SU-DHL-6 (cell line): ENCODE results near the gene TRPM3.

Source experiments
- EZH2phosphoT487 ChIP-seq: fragments of 200-600 bp; sonication (generic), shearing (Covaris generic); conservative IDR thresholded peaks from 2 replicates; pipeline ENCODE4 v1.6.1; 2018; ENCODE audit warnings: mild to moderate bottlenecking, antibody characterized with exemption, low read length, moderate library complexity, mixed read lengths
- TF ChIP-seq, protein P1 (sequence below): fragments of 200-600 bp; sonication (generic); IDR thresholded peaks from one replicate; pipeline ENCODE4 v1.5.1; 2017; ENCODE audit warnings: antibody characterized with exemption, mild to moderate bottlenecking, low read length, moderate library complexity; ENCODE audit not compliant: insufficient read depth, poor library complexity, severe bottlenecking

DNA sequence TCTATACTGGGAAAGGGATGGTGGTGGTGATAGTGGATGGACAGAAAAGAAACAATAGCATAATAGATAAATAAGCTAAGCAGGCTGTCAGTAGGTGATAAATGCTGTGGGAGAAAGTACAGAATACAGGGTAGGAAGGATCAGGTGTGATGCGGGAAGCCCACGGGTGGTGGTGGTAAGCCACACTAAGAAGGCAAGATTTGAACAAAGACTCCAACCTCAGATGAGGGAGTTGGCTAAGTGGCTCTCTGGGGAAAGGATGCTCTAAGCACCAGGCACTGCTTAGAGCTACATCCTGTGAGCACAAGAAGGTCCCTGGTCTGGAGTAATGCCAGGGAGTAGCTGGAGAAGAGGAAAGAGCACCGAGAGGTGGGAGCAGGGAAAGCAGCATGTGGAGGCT, 555.4 kb downstream of the TRPM3 start:
- TF ChIP-seq, protein P1, sequence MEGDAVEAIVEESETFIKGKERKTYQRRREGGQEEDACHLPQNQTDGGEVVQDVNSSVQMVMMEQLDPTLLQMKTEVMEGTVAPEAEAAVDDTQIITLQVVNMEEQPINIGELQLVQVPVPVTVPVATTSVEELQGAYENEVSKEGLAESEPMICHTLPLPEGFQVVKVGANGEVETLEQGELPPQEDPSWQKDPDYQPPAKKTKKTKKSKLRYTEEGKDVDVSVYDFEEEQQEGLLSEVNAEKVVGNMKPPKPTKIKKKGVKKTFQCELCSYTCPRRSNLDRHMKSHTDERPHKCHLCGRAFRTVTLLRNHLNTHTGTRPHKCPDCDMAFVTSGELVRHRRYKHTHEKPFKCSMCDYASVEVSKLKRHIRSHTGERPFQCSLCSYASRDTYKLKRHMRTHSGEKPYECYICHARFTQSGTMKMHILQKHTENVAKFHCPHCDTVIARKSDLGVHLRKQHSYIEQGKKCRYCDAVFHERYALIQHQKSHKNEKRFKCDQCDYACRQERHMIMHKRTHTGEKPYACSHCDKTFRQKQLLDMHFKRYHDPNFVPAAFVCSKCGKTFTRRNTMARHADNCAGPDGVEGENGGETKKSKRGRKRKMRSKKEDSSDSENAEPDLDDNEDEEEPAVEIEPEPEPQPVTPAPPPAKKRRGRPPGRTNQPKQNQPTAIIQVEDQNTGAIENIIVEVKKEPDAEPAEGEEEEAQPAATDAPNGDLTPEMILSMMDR, result no peak
- no peak for TF ChIP-seq EZH2phosphoT487
